Measurements from ENCODE around the gene PTPN2.
"Not testable (repeated sequence)": the region's sequence is repeated elsewhere in the genome, so short reads cannot be mapped to it uniquely, and the experiment has no call there.

PTPN2 gene

GRCh38 chr18:12756619-12757239, 127.3 kb downstream of the PTPN2 start:
- not testable (repeated sequence) for ATAC-seq

- ATAC-seq = not testable (repeated sequence)
Measured at GRCh38 chr18:12755606-12756005, 128.4 kb downstream of the PTPN2 start.

- no peak for ATAC-seq
- no peak for TF ChIP-seq OSR1 (CRISPR knock-in tag; IDR thresholded peaks at IDR 0.05)
- no peak for TF ChIP-seq ISL1 (CRISPR knock-in tag; IDR thresholded peaks at IDR 0.05)
Measured at GRCh38 chr18:12754511-12754910, 129.5 kb downstream of the PTPN2 start.

- TF ChIP-seq ISL1 (CRISPR knock-in tag; IDR thresholded peaks at IDR 0.05) (no peak), ZC3H10 (CRISPR knock-in tag; IDR thresholded peaks at IDR 0.05) (no peak), ZFP30 (CRISPR knock-in tag; IDR thresholded peaks at IDR 0.05) (no peak), CREB5 (CRISPR knock-in tag; IDR thresholded peaks at IDR 0.05; ENCODE audit: low read depth) (no peak), GLIS3 (CRISPR knock-in tag; IDR thresholded peaks at IDR 0.05) (no peak), SNAI2 (CRISPR knock-in tag; IDR thresholded peaks at IDR 0.05) (no peak), RARB (CRISPR knock-in tag; IDR thresholded peaks at IDR 0.05) (no peak), ZNF565 (CRISPR knock-in tag; conservative IDR thresholded peaks at IDR 0.05; ENCODE audit: low read depth) (no peak), ZNF70 (CRISPR knock-in tag; IDR thresholded peaks at IDR 0.05) (no peak), ZFP3 (CRISPR knock-in tag; IDR thresholded peaks at IDR 0.05) (no peak)
- ATAC-seq = no peak; the same call in 2 of the 3 replicates
Measured at GRCh38 chr18:12751891-12752290, 132.1 kb downstream of the PTPN2 start.

GRCh38 chr18:12751503-12751884, 132.5 kb downstream of the PTPN2 start:
- TF ChIP-seq PPARA (CRISPR knock-in tag; IDR thresholded peaks at IDR 0.05; ENCODE audit: borderline replicate concordance) (no peak), TSHZ2 (CRISPR knock-in tag; IDR thresholded peaks at IDR 0.05) (no peak), OSR1 (CRISPR knock-in tag; IDR thresholded peaks at IDR 0.05) (no peak), ZNF70 (CRISPR knock-in tag; IDR thresholded peaks at IDR 0.05) (no peak), CSDC2 (CRISPR knock-in tag; IDR thresholded peaks at IDR 0.05) (no peak), ZC3H10 (CRISPR knock-in tag; IDR thresholded peaks at IDR 0.05) (no peak), POU6F1 (CRISPR knock-in tag; IDR thresholded peaks at IDR 0.05; ENCODE audit: borderline replicate concordance, low read depth) (no peak), TCF4 (CRISPR knock-in tag; IDR thresholded peaks at IDR 0.05; ENCODE audit: borderline replicate concordance) (no peak), CREB5 (CRISPR knock-in tag; IDR thresholded peaks at IDR 0.05; ENCODE audit: low read depth) (no peak), RARB (CRISPR knock-in tag; IDR thresholded peaks at IDR 0.05) (no peak), ISL1 (CRISPR knock-in tag; IDR thresholded peaks at IDR 0.05) (no peak), ARNTL (CRISPR knock-in tag; IDR thresholded peaks at IDR 0.05; ENCODE audit: borderline replicate concordance, low read depth) (no peak)
- ATAC-seq = no peak
